AG04449 (cell line): ENCODE data around the gene FMO4.

Source experiments
- CTCF ChIA-PET: fragments of 350-600 bp; formaldehyde crosslinking; extraction: SDS; loops from one replicate; lab custom pipeline; 2021; ENCODE audit warnings: antibody characterized with exemption; lab: Yijun Ruan, JAX
- POLR2A ChIA-PET: fragments of 400-600, 350-600 bp; formaldehyde crosslinking; extraction: SDS; loops from one replicate; lab custom pipeline; 2020; ENCODE audit warnings: antibody characterized with exemption, inconsistent platforms; lab: Yijun Ruan, JAX
- DNase-seq: peaks from one replicate; pipeline ENCODE4 v3.0.0-alpha.2; 2010; ENCODE audit warnings: low read depth, low spot score
- H3K4me3 ChIP-seq: 2 replicates; pipeline ENCODE4 v1.5.1; 2011; ENCODE audit warnings: low read depth, mild to moderate bottlenecking, control low read depth, low read length
- TF ChIP-seq, protein P1 (sequence below): IDR thresholded peaks from one replicate; pipeline ENCODE4 v1.5.1; 2011; ENCODE audit warnings: mild to moderate bottlenecking, moderate library complexity, low read length, control low read depth, inconsistent platforms; ENCODE audit not compliant: insufficient read depth; ENCODE audit errors: missing control alignments

The FMO4 gene

DNA sequence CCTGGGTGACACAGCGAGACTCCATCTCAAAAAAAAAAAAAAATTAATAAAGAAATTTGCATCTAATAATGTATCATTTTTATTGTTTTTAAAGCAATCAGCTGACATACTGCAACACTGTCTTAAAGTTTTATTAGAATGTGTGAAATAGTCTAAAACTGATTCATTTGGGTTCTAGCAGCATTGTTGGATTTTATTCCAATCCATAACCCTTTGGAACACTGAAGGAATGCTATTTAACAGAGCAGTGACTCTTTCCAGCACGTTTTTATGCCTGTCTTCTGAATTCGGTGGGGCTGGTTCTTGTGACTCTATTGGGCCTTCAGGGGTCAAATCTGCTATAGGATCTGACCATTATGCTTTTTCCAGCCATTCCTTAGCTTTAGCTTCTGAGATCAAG, 18.2 kb upstream of the FMO4 start:
- no peak overlapping the region for H3K4me3 ChIP-seq
- ChIA-PET CTCF (interaction anchor here (1.0 to 1.3 kb wide), 2 partner anchors 51 to 178 kb away, joined by 3 read pairs; no protein-coding TSS in a partner anchor), POLR2A (no interaction called here)
- DNase-seq, result no peak
- TF ChIP-seq, protein P1, sequence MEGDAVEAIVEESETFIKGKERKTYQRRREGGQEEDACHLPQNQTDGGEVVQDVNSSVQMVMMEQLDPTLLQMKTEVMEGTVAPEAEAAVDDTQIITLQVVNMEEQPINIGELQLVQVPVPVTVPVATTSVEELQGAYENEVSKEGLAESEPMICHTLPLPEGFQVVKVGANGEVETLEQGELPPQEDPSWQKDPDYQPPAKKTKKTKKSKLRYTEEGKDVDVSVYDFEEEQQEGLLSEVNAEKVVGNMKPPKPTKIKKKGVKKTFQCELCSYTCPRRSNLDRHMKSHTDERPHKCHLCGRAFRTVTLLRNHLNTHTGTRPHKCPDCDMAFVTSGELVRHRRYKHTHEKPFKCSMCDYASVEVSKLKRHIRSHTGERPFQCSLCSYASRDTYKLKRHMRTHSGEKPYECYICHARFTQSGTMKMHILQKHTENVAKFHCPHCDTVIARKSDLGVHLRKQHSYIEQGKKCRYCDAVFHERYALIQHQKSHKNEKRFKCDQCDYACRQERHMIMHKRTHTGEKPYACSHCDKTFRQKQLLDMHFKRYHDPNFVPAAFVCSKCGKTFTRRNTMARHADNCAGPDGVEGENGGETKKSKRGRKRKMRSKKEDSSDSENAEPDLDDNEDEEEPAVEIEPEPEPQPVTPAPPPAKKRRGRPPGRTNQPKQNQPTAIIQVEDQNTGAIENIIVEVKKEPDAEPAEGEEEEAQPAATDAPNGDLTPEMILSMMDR, result no peak

DNA sequence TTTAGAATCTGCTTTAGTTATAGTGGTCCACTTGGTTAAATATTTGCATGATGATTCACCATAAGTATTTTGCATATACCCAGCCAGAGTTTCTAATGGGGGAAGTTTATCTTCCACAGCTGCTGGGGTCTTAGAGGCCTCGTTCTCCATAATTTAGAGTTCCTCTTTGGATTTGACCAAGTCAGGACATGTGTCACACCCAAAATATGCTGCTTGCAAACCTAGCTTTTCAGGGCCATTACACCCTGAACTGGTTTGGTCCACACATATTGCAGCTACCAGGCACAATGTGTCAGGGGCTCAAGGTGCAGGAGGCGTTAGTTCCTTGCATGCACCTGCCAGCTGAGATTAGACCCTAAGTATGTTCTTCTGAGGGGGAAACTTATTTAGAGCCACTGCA, 17.1 kb upstream of the FMO4 start:
- TF ChIP-seq, protein P1, result no peak
- no peak overlapping the region for H3K4me3 ChIP-seq
- no peak for DNase-seq
- CTCF ChIA-PET, result interaction anchor here (1.4 kb wide), 1 partner anchor 17 kb away, joined by 6 read pairs; the partner anchor contains the start of gene FMO4
- POLR2A ChIA-PET, result no interaction called here

DNA sequence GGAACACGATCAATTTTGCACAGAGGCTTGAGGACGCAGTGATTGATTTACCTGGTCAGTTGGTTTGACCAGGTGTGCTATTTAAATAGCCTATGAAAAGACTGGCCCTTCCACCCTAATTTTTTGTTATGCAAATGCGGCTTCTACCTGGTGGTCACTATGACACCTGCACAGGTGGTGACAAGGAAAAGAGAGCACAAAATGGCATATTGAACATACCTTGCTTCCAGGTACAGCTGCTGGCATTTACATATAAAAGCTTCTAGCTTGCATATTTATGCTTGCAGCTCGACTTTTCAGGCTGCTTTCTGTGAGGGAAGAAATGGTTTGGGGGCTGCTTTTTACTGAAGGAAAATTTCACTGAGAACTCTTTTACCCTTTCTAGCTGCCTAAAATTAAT, 15.3 kb upstream of the FMO4 start:
- ChIA-PET CTCF (no interaction called here), POLR2A (no interaction called here)
- TF ChIP-seq, protein P1, result no peak
- no peak overlapping the region for H3K4me3 ChIP-seq
- DNase-seq, result no peak

DNA sequence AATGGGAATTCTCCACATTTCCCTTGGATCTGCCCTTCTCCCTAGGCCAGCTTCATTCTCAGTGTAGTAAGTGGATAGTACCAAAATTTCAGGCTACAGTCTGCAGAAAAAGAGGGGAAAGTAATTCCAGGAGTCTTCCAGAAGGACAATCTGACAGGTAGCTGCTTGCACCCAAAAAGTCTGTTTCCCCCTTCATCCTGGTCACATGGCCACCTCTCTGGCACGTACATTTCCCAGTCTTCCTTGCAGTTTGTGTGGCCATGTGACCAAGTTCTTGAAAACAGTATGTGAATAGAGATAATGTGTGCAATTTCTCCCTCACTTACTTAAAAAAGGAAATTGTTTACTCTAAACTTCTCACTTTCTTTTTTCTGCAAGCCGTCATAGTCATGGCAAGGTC, 14.6 kb upstream of the FMO4 start:
- POLR2A ChIA-PET, result no interaction called here
- TF ChIP-seq, protein P1, result no peak
- no peak for DNase-seq
- no peak overlapping the region for H3K4me3 ChIP-seq
- CTCF ChIA-PET, result no interaction called here

DNA sequence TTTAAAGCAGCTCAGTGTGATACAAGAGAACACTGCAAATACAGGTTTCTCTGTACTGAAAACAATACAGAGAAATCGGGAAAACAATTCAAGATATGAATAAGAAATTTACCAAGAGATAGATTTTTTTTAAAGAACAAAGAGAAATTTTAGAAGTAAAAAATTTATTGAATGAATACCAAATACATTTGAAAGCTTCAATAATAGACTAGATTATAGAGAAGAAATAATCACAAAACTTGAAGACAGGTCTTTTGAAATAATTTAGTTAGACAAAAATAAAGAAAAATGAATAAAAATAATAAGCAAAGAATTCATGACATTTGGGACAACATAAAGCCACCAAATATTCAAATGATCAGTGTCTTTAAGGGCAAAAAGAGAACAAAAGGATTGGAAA, 13.6 kb upstream of the FMO4 start:
- POLR2A ChIA-PET, result no interaction called here
- TF ChIP-seq, protein P1, result no peak
- DNase-seq, result no peak
- CTCF ChIA-PET, result interaction anchor here (1.1 kb wide), 1 partner anchor 13 kb away, joined by 3 read pairs; no protein-coding TSS in a partner anchor
- no peak overlapping the region for H3K4me3 ChIP-seq

DNA sequence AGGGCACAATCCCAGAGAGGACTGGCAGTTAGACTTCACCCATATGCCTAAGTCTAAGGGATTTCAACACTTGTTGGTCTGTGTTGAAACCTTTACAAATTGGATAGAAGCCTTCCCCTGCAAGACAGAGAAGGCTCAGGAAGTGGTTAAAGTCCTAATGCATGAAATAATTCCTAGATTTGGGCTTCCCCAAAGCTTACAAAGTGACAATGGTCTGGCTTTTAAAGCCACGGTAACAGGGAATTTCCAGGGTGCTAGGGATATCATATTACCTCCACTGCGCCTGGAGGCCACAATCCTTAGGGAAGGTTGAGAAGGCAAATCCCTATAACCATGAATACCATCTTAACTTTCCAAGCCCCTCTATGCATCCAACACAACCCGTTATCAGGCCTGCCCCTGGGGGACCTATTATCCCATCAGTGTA, 3.3 kb upstream of the FMO4 start:
- no peak overlapping the region for H3K4me3 ChIP-seq
- ChIA-PET POLR2A (no interaction called here), CTCF (no interaction called here)
- TF ChIP-seq, protein P1, result no peak
- DNase-seq, result no peak
